Trophoblast cell (in vitro differentiated cells and primary cell): ENCODE results near the gene CHRNA9.

ENCODE experiments used
- DNase-seq, 2 donors: peaks; one replicate each; pipeline ENCODE4 v3.0.0-alpha.2; 2016
- H2AFZ ChIP-seq: 2 replicates; pipeline ENCODE4 v1.6.1; 2013; ENCODE audit warnings: low read length, moderate library complexity, mild to moderate bottlenecking; ENCODE audit not compliant: insufficient read depth, poor library complexity
- H2AK5ac ChIP-seq: 2 replicates; pipeline ENCODE4 v1.6.1; 2013; ENCODE audit warnings: mild to moderate bottlenecking, low read length
- H2BK120ac ChIP-seq: 2 replicates; pipeline ENCODE4 v1.6.1; 2013; ENCODE audit warnings: low read length, mild to moderate bottlenecking, moderate library complexity; ENCODE audit not compliant: insufficient read depth, poor library complexity
- H2BK12ac ChIP-seq: 2 replicates; pipeline ENCODE4 v1.6.1; 2013; ENCODE audit warnings: mild to moderate bottlenecking, low read length, moderate library complexity
- H2BK5ac ChIP-seq: 2 replicates; pipeline ENCODE4 v1.6.1; 2013; ENCODE audit warnings: low read length, low read depth, moderate library complexity, mild to moderate bottlenecking; ENCODE audit not compliant: poor library complexity
- H3K14ac ChIP-seq: 2 replicates; pipeline ENCODE4 v1.6.1; 2013; ENCODE audit warnings: mild to moderate bottlenecking, low read length
- H3K18ac ChIP-seq: 2 replicates; pipeline ENCODE4 v1.6.1; 2013; ENCODE audit warnings: mild to moderate bottlenecking, low read length
- H3K23ac ChIP-seq: 2 replicates; pipeline ENCODE4 v1.6.1; 2013; ENCODE audit warnings: low read length
- H3K27ac ChIP-seq: 2 replicates; pipeline ENCODE4 v1.5.1; 2013; ENCODE audit warnings: low read depth, mild to moderate bottlenecking, inconsistent platforms, low read length, moderate library complexity
- H3K27me3 ChIP-seq: 2 replicates; pipeline ENCODE4 v1.6.1; 2013; ENCODE audit warnings: inconsistent platforms, mild to moderate bottlenecking, low read length, moderate library complexity; ENCODE audit not compliant: insufficient read depth
- H3K36me3 ChIP-seq, 2 experiments: 1 replicate in 1 of 2; 2 replicates in 1 of 2; pipeline ENCODE4 v1.6.1; 2013; ENCODE audit warnings: low read length in 2 of 2, mild to moderate bottlenecking in 2 of 2, moderate library complexity in 1 of 2; ENCODE audit not compliant: insufficient read depth in 2 of 2, control insufficient read depth in 1 of 2
- H3K4ac ChIP-seq: 2 replicates; pipeline ENCODE4 v1.6.1; 2013; ENCODE audit warnings: low read depth, mild to moderate bottlenecking, low read length, moderate library complexity
- H3K4me1 ChIP-seq, 2 experiments: 1 replicate in 1 of 2; 2 replicates in 1 of 2; pipeline ENCODE4 v1.6.1; 2013; ENCODE audit warnings: low read length in 2 of 2, mild to moderate bottlenecking in 2 of 2, moderate library complexity in 1 of 2; ENCODE audit not compliant: insufficient read depth in 2 of 2, control insufficient read depth in 1 of 2
- H3K4me2 ChIP-seq: 2 replicates; pipeline ENCODE4 v1.6.1; 2013; ENCODE audit warnings: inconsistent platforms, mild to moderate bottlenecking, low read length, moderate library complexity
- H3K4me3 ChIP-seq: 2 replicates; pipeline ENCODE4 v1.5.1; 2013; ENCODE audit warnings: mild to moderate bottlenecking, low read depth, low read length, inconsistent platforms
- H3K79me1 ChIP-seq: one replicate; pipeline ENCODE4 v1.6.1; 2013; ENCODE audit warnings: low read length
- H3K79me2 ChIP-seq: 2 replicates; pipeline ENCODE4 v1.6.1; 2013; ENCODE audit warnings: low read length, mild to moderate bottlenecking; ENCODE audit not compliant: control insufficient read depth, insufficient read depth, poor library complexity
- H3K9ac ChIP-seq: 2 replicates; pipeline ENCODE4 v1.6.1; 2013; ENCODE audit warnings: mild to moderate bottlenecking, low read length
- H3K9me3 ChIP-seq: 2 replicates; pipeline ENCODE4 v1.6.1; 2013; ENCODE audit warnings: low read depth, mild to moderate bottlenecking, control low read depth, inconsistent platforms, low read length; ENCODE audit not compliant: insufficient read depth
- H4K12ac ChIP-seq: 2 replicates; pipeline ENCODE4 v1.6.1; 2013; ENCODE audit warnings: low read depth, mild to moderate bottlenecking, low read length, moderate library complexity
- H4K8ac ChIP-seq: 2 replicates; pipeline ENCODE4 v1.6.1; 2013; ENCODE audit warnings: low read depth, mild to moderate bottlenecking, low read length, moderate library complexity
- H4K91ac ChIP-seq: one replicate; pipeline ENCODE4 v1.6.1; 2013; ENCODE audit warnings: low read depth, mild to moderate bottlenecking, low read length, moderate library complexity
- whole genome bisulfite sequencing: extraction: QIAGEN DNeasy Blood & Tissue Kit; methylation state at CpG from one replicate; pipeline ENCODE4 v1.1.7; 2013; ENCODE audit warnings: missing lambda C conversion rate; ENCODE audit not compliant: insufficient read length, insufficient coverage; ENCODE audit errors: extremely low coverage; 5-methylcytosine and 5-hydroxymethylcytosine counted together

Gene CHRNA9

GRCh38 chr4:40316782-40317635, 18.1 kb upstream of the CHRNA9 start:
- H3K23ac ChIP-seq, result no peak overlapping the region
- no peak overlapping the region for H3K9ac ChIP-seq
- no peak overlapping the region for H2BK120ac ChIP-seq
- H4K91ac ChIP-seq, result no peak overlapping the region
- peak overlapping the region; percentile 48 for H3K4me2 ChIP-seq
- H2AFZ ChIP-seq, result peak overlapping the region; percentile 95
- no peaks in the 10 kb centered on the region for H3K36me3 ChIP-seq
- H3K79me2 ChIP-seq, result no peaks in the 10 kb centered on the region
- peaks cover 4 to 8% of the 10 kb centered on the region in 2 experiments for H3K4me1 ChIP-seq
- H3K18ac ChIP-seq, result peak overlapping the region; percentile 74
- H4K8ac ChIP-seq, result peak overlapping the region; percentile 83
- H3K14ac ChIP-seq, result no peak overlapping the region
- H3K4ac ChIP-seq, result no peak overlapping the region
- no peak overlapping the region for H2BK5ac ChIP-seq
- H2BK12ac ChIP-seq, result peak overlapping the region; percentile 74
- WGBS, result no CpG with 5 or more reads among the region's 19 CpGs
- H3K9me3 ChIP-seq, result no peaks in the 10 kb centered on the region
- no peak overlapping the region for H3K4me3 ChIP-seq
- peaks cover 2% of the 10 kb centered on the region for H3K79me1 ChIP-seq
- H3K27me3 ChIP-seq, result no peaks in the 10 kb centered on the region
- DNase-seq, result peak; percentile 72 to 96
- no peak overlapping the region for H2AK5ac ChIP-seq
- H4K12ac ChIP-seq, result no peak overlapping the region
- H3K27ac ChIP-seq, result no peak overlapping the region

- no peak overlapping the region for H4K12ac ChIP-seq
- H3K4ac ChIP-seq, result no peak overlapping the region
Measured at GRCh38 chr4:40317916-40318658, 17.0 kb upstream of the CHRNA9 start.

DNA sequence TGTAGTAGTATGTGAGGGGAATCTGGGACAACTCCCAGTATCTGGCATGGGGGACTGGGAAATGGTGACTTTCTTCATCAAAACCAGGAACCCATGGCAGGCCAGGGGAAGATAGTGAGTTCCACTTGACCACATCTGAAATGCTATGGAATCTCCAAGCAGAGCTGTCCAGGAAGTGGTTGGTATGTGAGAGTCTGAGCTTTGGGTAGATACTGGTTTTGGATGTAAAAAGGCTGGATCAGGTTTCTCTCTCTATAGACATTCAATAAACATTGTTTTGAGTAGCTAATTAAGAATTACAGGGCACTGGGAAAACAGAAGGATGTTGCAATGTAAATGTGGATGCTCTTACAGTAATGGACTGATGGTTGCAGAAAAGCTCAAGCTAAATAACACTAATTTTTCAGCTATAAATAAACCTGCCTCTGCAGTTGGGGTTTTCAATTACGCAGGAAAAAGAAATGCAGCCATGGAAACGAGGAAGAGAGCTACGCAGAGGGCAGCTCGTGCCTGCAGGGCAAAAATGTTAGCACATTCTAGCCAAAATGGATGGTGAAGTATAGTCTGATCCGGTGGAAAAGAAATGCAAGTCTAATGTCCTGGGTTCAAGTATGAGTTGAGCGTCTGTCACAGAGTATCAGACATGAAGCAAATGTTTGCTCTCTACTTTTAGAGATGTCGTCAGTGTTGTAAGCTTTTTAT, 13.4 kb upstream of the CHRNA9 start:
- no CpG with 5 or more reads among the region's 7 CpGs for WGBS
- H3K9me3 ChIP-seq, result no peaks in the 10 kb centered on the region

More at GRCh38 chr4:40317916-40318658, 17.0 kb upstream of the CHRNA9 start:
- no peaks in the 10 kb centered on the region for H3K36me3 ChIP-seq
- no peak overlapping the region for H2BK120ac ChIP-seq
- peaks cover 4 to 8% of the 10 kb centered on the region in 2 experiments for H3K4me1 ChIP-seq
- no peak overlapping the region for H3K4me3 ChIP-seq
- no peak overlapping the region for H3K9ac ChIP-seq
- no peaks in the 10 kb centered on the region for H3K27me3 ChIP-seq
- no peaks in the 10 kb centered on the region for H3K9me3 ChIP-seq
- H3K14ac ChIP-seq, result no peak overlapping the region
- WGBS, result no CpG with 5 or more reads among the region's 10 CpGs
- H3K18ac ChIP-seq, result no peak overlapping the region
- H4K8ac ChIP-seq, result no peak overlapping the region
- H3K79me2 ChIP-seq, result no peaks in the 10 kb centered on the region
- H4K91ac ChIP-seq, result no peak overlapping the region
- peaks cover 2% of the 10 kb centered on the region for H3K79me1 ChIP-seq
- no peak overlapping the region for H3K23ac ChIP-seq
- H3K4me2 ChIP-seq, result no peak overlapping the region
- no peak overlapping the region for H2AK5ac ChIP-seq
- H3K27ac ChIP-seq, result no peak overlapping the region
- H2BK5ac ChIP-seq, result no peak overlapping the region
- no peak overlapping the region for H2AFZ ChIP-seq
- DNase-seq, result peak in 1 of 2 donors; percentile 30
- no peak overlapping the region for H2BK12ac ChIP-seq

GRCh38 chr4:40322811-40323210, 12.3 kb upstream of the CHRNA9 start:
- Histone ChIP-seq H2BK5ac (no peak overlapping the region), H2AK5ac (no peak overlapping the region), H3K4me2 (no peak overlapping the region), H3K36me3 (no peaks in the 10 kb centered on the region), H4K12ac (no peak overlapping the region), H3K27me3 (no peaks in the 10 kb centered on the region), H2BK12ac (no peak overlapping the region), H2AFZ (no peak overlapping the region), H3K18ac (no peak overlapping the region), H4K8ac (no peak overlapping the region), H3K79me2 (no peaks in the 10 kb centered on the region), H3K4me3 (no peak overlapping the region), H3K9me3 (no peaks in the 10 kb centered on the region), H3K4ac (no peak overlapping the region), H3K79me1 (no peaks in the 10 kb centered on the region), H3K4me1 (peaks cover 0 to 6% of the 10 kb centered on the region in 2 experiments), H3K9ac (no peak overlapping the region), H3K27ac (no peak overlapping the region), H4K91ac (no peak overlapping the region), H3K14ac (no peak overlapping the region), H2BK120ac (no peak overlapping the region), H3K23ac (no peak overlapping the region)
- WGBS, result no CpG with 5 or more reads among the region's 4 CpGs
- DNase-seq, result peak in 1 of 2 donors; percentile 67

More for the DNA sequence above, 13.4 kb upstream of the CHRNA9 start:
- no peak overlapping the region for H4K91ac ChIP-seq
- no peaks in the 10 kb centered on the region for H3K36me3 ChIP-seq
- H3K18ac ChIP-seq, result no peak overlapping the region
- no peak overlapping the region for H2AK5ac ChIP-seq
- no peak overlapping the region for H3K4me3 ChIP-seq
- H3K79me1 ChIP-seq, result peaks cover 2% of the 10 kb centered on the region
- no peak overlapping the region for H4K12ac ChIP-seq
- no peaks in the 10 kb centered on the region for H3K27me3 ChIP-seq
- H3K27ac ChIP-seq, result no peak overlapping the region
- H3K9ac ChIP-seq, result no peak overlapping the region
- H3K14ac ChIP-seq, result no peak overlapping the region
- H2BK12ac ChIP-seq, result no peak overlapping the region
- no peak overlapping the region for H3K23ac ChIP-seq
- H2BK5ac ChIP-seq, result no peak overlapping the region
- DNase-seq, result peak; percentile 61 to 89
- no peak overlapping the region for H2AFZ ChIP-seq
- peaks cover 4 to 8% of the 10 kb centered on the region in 2 experiments for H3K4me1 ChIP-seq
- no peaks in the 10 kb centered on the region for H3K79me2 ChIP-seq
- no peak overlapping the region for H3K4me2 ChIP-seq
- H4K8ac ChIP-seq, result no peak overlapping the region
- no peak overlapping the region for H2BK120ac ChIP-seq
- H3K4ac ChIP-seq, result no peak overlapping the region
